H1 (cell line): Measurements from ENCODE around the gene SSBP3. TPM values are rescaled to one million over a fixed set of nuclear protein-coding genes. Genes with fewer than 3 reads are reported as not detected.

Experiments
- GABPA ChIP-seq: IDR thresholded peaks from 2 replicates; pipeline ENCODE4 v1.6.1; 2011; ENCODE audit warnings: mild to moderate bottlenecking, low read length, moderate library complexity, borderline replicate concordance; ENCODE audit not compliant: insufficient read depth
- GTF2F1 ChIP-seq: IDR thresholded peaks from 2 replicates; pipeline ENCODE4 v1.6.1; 2012; ENCODE audit warnings: low read depth, low read length, improper control_type of control experiment, borderline replicate concordance
- NANOG ChIP-seq: IDR thresholded peaks from 2 replicates; pipeline ENCODE4 v1.6.1; 2011; ENCODE audit warnings: low read length, low read depth, mild to moderate bottlenecking, inconsistent platforms; ENCODE audit not compliant: insufficient read depth, poor library complexity, severe bottlenecking
- polyA plus RNA-seq, 7 experiments: library from polyadenylated mRNA; depleted of rRNA in 3 of 7; stranded (reverse) in 5 of 7; unstranded in 2 of 7; fragments of >200 nt in 5 of 7; fragments of 200-250 nt in 2 of 7; gene quantifications; 1 replicate in 5 of 7; 2 replicates in 1 of 7; 4 replicates in 1 of 7; pipeline versions ENCODE4 v1.2.1 to v1.2.3, GENCODE V29; 2011 to 2013; ENCODE audit warnings: missing spikeins in 2 of 7, mixed read lengths in 2 of 7
- total RNA-seq: library from RNA; stranded (reverse); fragmentation: NEBNext Ultra II Directional; extraction: Animal tissue kit (Norgen Biotek cat#: 25700); gene quantifications from 2 replicates; pipeline ENCODE4 v1.2.1, GENCODE V29; 2021

SSBP3 gene
- total and polyA plus RNA-seq, 2 of the 8 experiments (the other 6 are each of a cell fraction or from before 2014, with no cell fraction given) = 99.7 to 133 TPM

DNA sequence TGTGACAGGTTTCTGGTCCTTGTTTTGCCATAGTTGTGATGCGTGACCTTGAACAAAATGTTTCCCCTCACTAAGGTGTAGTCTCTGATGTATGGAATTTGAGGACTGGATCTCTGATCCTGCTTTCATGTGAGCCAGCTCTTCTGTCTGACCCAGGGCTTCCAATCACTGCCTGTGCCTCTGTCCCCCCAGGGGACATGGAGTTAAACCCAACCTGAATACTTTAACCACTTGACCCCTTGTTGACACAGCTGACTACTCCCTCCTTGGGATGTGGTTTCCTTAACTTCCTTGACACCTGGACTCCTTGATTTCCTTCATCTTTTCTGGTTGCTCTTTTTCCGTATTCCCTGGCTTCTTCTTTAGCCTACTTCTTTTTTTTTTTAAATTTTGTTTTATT is 36.0 kb upstream of the SSBP3 start (continued):
- TF ChIP-seq GTF2F1 = no peak
- no peak for TF ChIP-seq GABPA
- TF ChIP-seq NANOG = no peak
